OCI-M1 (cell line): ENCODE results near the gene MARK3.

Source experiments
- DNase-seq: peaks from one replicate; lab custom pipeline; 2025; lab: John Stamatoyannopoulos, UW

Gene MARK3

GRCh38 chr14:103396463-103396862, 11.2 kb downstream of the MARK3 start:
- no peak for DNase-seq

- no peak for DNase-seq
Observed at GRCh38 chr14:103398427-103399195, 13.4 kb downstream of the MARK3 start.

- DNase-seq = no peak
Observed at GRCh38 chr14:103400537-103400936, 15.3 kb downstream of the MARK3 start.

GRCh38 chr14:103401223-103402214, 16.3 kb downstream of the MARK3 start:
- no peak for DNase-seq

GRCh38 chr14:103402695-103403094, 17.5 kb downstream of the MARK3 start:
- DNase-seq = peak; percentile 37

GRCh38 chr14:103404032-103404918, 19.1 kb downstream of the MARK3 start:
- DNase-seq = no peak

- DNase-seq = no peak
Observed at GRCh38 chr14:103404920-103405319, 19.7 kb downstream of the MARK3 start.

- peak; percentile 5 for DNase-seq
Observed at GRCh38 chr14:103408491-103409155, 23.4 kb downstream of the MARK3 start.

GRCh38 chr14:103416916-103417315, 31.7 kb downstream of the MARK3 start:
- DNase-seq = no peak

GRCh38 chr14:103418481-103418818, 33.2 kb downstream of the MARK3 start:
- peak; percentile 80 for DNase-seq

GRCh38 chr14:103421556-103421955, 36.3 kb downstream of the MARK3 start:
- peak; percentile 19 for DNase-seq

GRCh38 chr14:103423050-103423461, 37.8 kb downstream of the MARK3 start:
- DNase-seq = no peak

GRCh38 chr14:103427485-103428443, 42.5 kb downstream of the MARK3 start:
- peak; percentile 94 for DNase-seq

GRCh38 chr14:103428723-103429556, 43.7 kb downstream of the MARK3 start:
- DNase-seq = peak; percentile 24

GRCh38 chr14:103430358-103430757, 45.1 kb downstream of the MARK3 start:
- no peak for DNase-seq

GRCh38 chr14:103432627-103433026, 47.4 kb downstream of the MARK3 start:
- no peak for DNase-seq

- DNase-seq = no peak
Observed at GRCh38 chr14:103433916-103434563, 48.8 kb downstream of the MARK3 start.

- no peak for DNase-seq
Observed at GRCh38 chr14:103434868-103435442, 49.7 kb downstream of the MARK3 start.
